Measurements from ENCODE around the gene GPI. TPM values are rescaled to one million over a fixed set of nuclear protein-coding genes. Genes with fewer than 3 reads are reported as not detected.

GPI gene
- total and polyA plus RNA-seq, 9 of the 15 experiments (the other 6 are each of a cell fraction or from before 2014, with no cell fraction given) = 88.3 to 358 (median 122) TPM

- intact Hi-C loops (cut with micrococcal nuclease) (no loop called here), in situ Hi-C loops (cut with MboI) (no loop called here)
- Histone ChIP-seq H3K9me3 (replicated peaks; ENCODE audit: control insufficient read depth, insufficient read depth, low read depth, low read length) (no peaks in the 10 kb centered on the region), H4K20me1 (replicated peaks; ENCODE audit: control insufficient read depth, insufficient read depth, low read length) (peaks cover 31% of the 10 kb centered on the region), H3K36me3 (ENCODE audit: control insufficient read depth, insufficient read depth, low read length) (peaks cover 57% of the 10 kb centered on the region), H3K4me3 (peak overlapping the region; percentile 97), H3K4me1 (replicated peaks in 1 of 2; ENCODE audit: control insufficient read depth in 2 of 2, insufficient read depth in 2 of 2, low read length in 2 of 2) (peaks cover 45 to 57% of the 10 kb centered on the region in 2 experiments), H3K4me2 (ENCODE audit: insufficient read depth, low read length) (peak overlapping the region; percentile 93), H3K27me3 (ENCODE audit: control insufficient read depth in 2 of 2, insufficient read depth in 2 of 2, low read length in 2 of 2) (no peaks in the 10 kb centered on the region), H3K79me2 (ENCODE audit: control insufficient read depth, insufficient read depth, low read length) (peaks cover 67% of the 10 kb centered on the region), H2AFZ (ENCODE audit: low read depth, low read length) (no peak overlapping the region), H3K9me1 (ENCODE audit: control insufficient read depth, insufficient read depth, low read length) (peaks cover 11% of the 10 kb centered on the region), H3K9ac (ENCODE audit: insufficient read depth in 1 of 2, low read depth in 2 of 2, low read length in 2 of 2) (peak overlapping the region; percentile 86 to 95; a peak in 3 of 4 replicates), H3K27ac (ENCODE audit: extremely low read depth, low read depth, low read length) (peak overlapping the region; percentile 85; the same call in 1 of the 3 replicates)
- ATAC-seq (no peak), DNase-seq (ENCODE audit: extremely low read depth in 1 of 4, low spot score in 3 of 4) (peak in 2 of 4 experiments; percentile 18 to 40), FAIRE-seq (no peak)
- no TSS peak for BruUV-seq (replicated peaks)
- ChIA-PET CTCF (ENCODE audit: low intra/inter-chr PET ratio) (interaction anchor here (0.6 kb wide), 1 partner anchor 313 kb away, joined by 3 read pairs; no protein-coding TSS in a partner anchor), POLR2A (interaction anchor here (0.6 to 1.5 kb wide), 3 partner anchors 10 to 311 kb away, joined by 3 to 4 read pairs (median 3); no protein-coding TSS in a partner anchor)
- TF ChIP-seq NFXL1 (CRISPR knock-in tag; IDR thresholded peaks at IDR 0.05) = no peak
- peak; percentile 46; the same call in 1 of the 2 replicates for TF ChIP-seq CREM (IDR thresholded peaks at IDR 0.05; ENCODE audit: low read depth)
- TF ChIP-seq ETV6 (IDR thresholded peaks at IDR 0.05; ENCODE audit: borderline replicate concordance in 1 of 2, low read depth in 2 of 2, low read length in 1 of 2) = 0 out of 4 replicates have a peak, but pooled peaks of 1 of the 2 experiments have one; percentile 5
- no peak for TF ChIP-seq ETV6 (CRISPR knock-in tag; IDR thresholded peaks at IDR 0.05; ENCODE audit: borderline replicate concordance)
- no peak for TF ChIP-seq NR2C2 (CRISPR knock-in tag; IDR thresholded peaks at IDR 0.05)
- TF ChIP-seq NR2C2 (tag; IDR thresholded peaks at IDR 0.05) = peak; percentile 40; the same call in 1 of the 2 replicates
- TF ChIP-seq GABPB1 (CRISPR knock-in tag; IDR thresholded peaks at IDR 0.05) = no peak
- peak; percentile 70 for TF ChIP-seq ZFP36 (IDR thresholded peaks at IDR 0.05; ENCODE audit: low read depth, low read length, partially characterized antibody)
- TF ChIP-seq NR2C1 (IDR thresholded peaks at IDR 0.05) = peak; percentile 62; the same call in 1 of the 2 replicates
- peak; percentile 78 for TF ChIP-seq NR2C1 (tag; IDR thresholded peaks at IDR 0.05)
- WGBS (ENCODE audit: insufficient coverage, low coverage, missing lambda C conversion rate) = 66% methylated on average over 10 of the region's 10 CpGs
Observed at GRCh38 chr19:34366738-34367623, 2.0 kb downstream of the GPI start.

Data from K562 (cell line).